Liver (tissue), 9 donors: Measurements from ENCODE around the gene DHX15. TPM values are rescaled to one million over a fixed set of nuclear protein-coding genes. Genes with fewer than 3 reads are reported as not detected.

Experiments
- DNase-seq: peaks from one replicate; pipeline ENCODE4 v3.0.0-alpha.2; 2017; ENCODE audit warnings: low spot score
- H3K27ac ChIP-seq, 2 donors: one replicate each; pipeline ENCODE4 v1.7.0; 2013; ENCODE audit warnings: inconsistent platforms in 2 of 2, low read length in 2 of 2, control low read depth in 1 of 2, low read depth in 1 of 2, mild to moderate bottlenecking in 1 of 2
- H3K27me3 ChIP-seq, 4 donors: one replicate each; pipeline versions ENCODE4 v1.6.1 to v1.7.0; 2013; ENCODE audit warnings: low read length in 3 of 4, inconsistent platforms in 1 of 4, mild to moderate bottlenecking in 1 of 4, moderate library complexity in 1 of 4; ENCODE audit not compliant: control insufficient read depth in 4 of 4, insufficient read depth in 4 of 4
- H3K36me3 ChIP-seq, 4 donors: one replicate each; pipeline versions ENCODE4 v1.6.1 to v1.7.0; 2013; ENCODE audit warnings: low read length in 3 of 4, mild to moderate bottlenecking in 3 of 4, low read depth in 1 of 4, moderate library complexity in 1 of 4; ENCODE audit not compliant: control insufficient read depth in 4 of 4, insufficient read depth in 3 of 4
- H3K4me1 ChIP-seq, 4 donors: one replicate each; pipeline versions ENCODE4 v1.6.1 to v1.7.0; 2013; ENCODE audit warnings: low read length in 3 of 4, mild to moderate bottlenecking in 3 of 4, moderate library complexity in 1 of 4; ENCODE audit not compliant: control insufficient read depth in 4 of 4, insufficient read depth in 4 of 4
- H3K4me3 ChIP-seq, 3 donors: one replicate each; pipeline versions ENCODE4 v1.6.1 to v1.7.0; 2013; ENCODE audit warnings: low read length in 3 of 3, control low read depth in 1 of 3, low read depth in 1 of 3, mild to moderate bottlenecking in 1 of 3
- H3K9ac ChIP-seq, 2 donors: one replicate each; pipeline ENCODE4 v1.7.0; 2013; ENCODE audit warnings: low read length in 2 of 2, mild to moderate bottlenecking in 2 of 2, moderate library complexity in 2 of 2, control low read depth in 1 of 2, low read depth in 1 of 2
- H3K9me3 ChIP-seq, 4 donors: one replicate each; pipeline versions ENCODE4 v1.6.1 to v1.7.0; 2013; ENCODE audit warnings: low read length in 3 of 4; ENCODE audit not compliant: control insufficient read depth in 4 of 4
- ATF3 ChIP-seq: IDR thresholded peaks from 2 replicates; pipeline ENCODE4 v1.6.1; 2016; ENCODE audit warnings: antibody characterized with exemption
- CTCF ChIP-seq: fragments of 150-350 bp; IDR thresholded peaks from 2 replicates; pipeline ENCODE4 v1.5.1; 2017; ENCODE audit warnings: improper control_type of control experiment, low read depth, low read length; ENCODE audit not compliant: missing input control
- EGR1 ChIP-seq, 2 donors: IDR thresholded peaks; 2 replicates each; pipeline ENCODE4 v1.6.1; 2016 to 2018; ENCODE audit warnings: antibody characterized with exemption in 2 of 2, low read depth in 2 of 2
- FOXA1 ChIP-seq: IDR thresholded peaks from 2 replicates; pipeline ENCODE4 v1.6.1; 2016; ENCODE audit warnings: antibody characterized with exemption
- FOXA2 ChIP-seq: IDR thresholded peaks from 2 replicates; pipeline ENCODE4 v1.6.1; 2016; ENCODE audit warnings: antibody characterized with exemption
- GABPA ChIP-seq, 2 donors: IDR thresholded peaks in 1 of 2; conservative IDR thresholded peaks in 1 of 2; 2 replicates each; pipeline ENCODE4 v1.6.1; 2016; ENCODE audit warnings: antibody characterized with exemption in 2 of 2, mild to moderate bottlenecking in 1 of 2, moderate library complexity in 1 of 2
- HNF4A ChIP-seq, 2 donors: conservative IDR thresholded peaks; 2 replicates each; pipeline ENCODE4 v1.6.1; 2016; ENCODE audit warnings: antibody characterized with exemption in 2 of 2, mild to moderate bottlenecking in 2 of 2
- HNF4G ChIP-seq: IDR thresholded peaks from 2 replicates; pipeline ENCODE4 v1.6.1; 2016; ENCODE audit warnings: antibody characterized with exemption
- JUND ChIP-seq, 2 donors: IDR thresholded peaks; 2 replicates each; pipeline ENCODE4 v1.6.1; 2016; ENCODE audit warnings: antibody characterized with exemption in 2 of 2
- MAX ChIP-seq: IDR thresholded peaks from 2 replicates; pipeline ENCODE4 v1.6.1; 2016; ENCODE audit warnings: antibody characterized with exemption
- NR2F2 ChIP-seq: IDR thresholded peaks from 2 replicates; pipeline ENCODE4 v1.6.1; 2016; ENCODE audit warnings: antibody characterized with exemption
- RAD21 ChIP-seq, 2 donors: IDR thresholded peaks; 2 replicates each; pipeline ENCODE4 v1.6.1; 2016; ENCODE audit warnings: antibody characterized with exemption in 2 of 2, mild to moderate bottlenecking in 2 of 2
- REST ChIP-seq: IDR thresholded peaks from 2 replicates; pipeline ENCODE4 v1.6.1; 2016; ENCODE audit warnings: antibody characterized with exemption, mild to moderate bottlenecking
- RXRA ChIP-seq, 2 donors: IDR thresholded peaks; 2 replicates each; pipeline ENCODE4 v1.6.1; 2017 to 2018; ENCODE audit warnings: antibody characterized with exemption in 2 of 2, mild to moderate bottlenecking in 1 of 2
- SP1 ChIP-seq: IDR thresholded peaks from 2 replicates; pipeline ENCODE4 v1.6.1; 2018; ENCODE audit warnings: antibody characterized with exemption, mild to moderate bottlenecking
- TAF1 ChIP-seq: conservative IDR thresholded peaks from 2 replicates; pipeline ENCODE4 v1.6.1; 2016; ENCODE audit warnings: antibody characterized with exemption, mild to moderate bottlenecking
- YY1 ChIP-seq: IDR thresholded peaks from 2 replicates; pipeline ENCODE4 v1.6.1; 2016; ENCODE audit warnings: antibody characterized with exemption, mild to moderate bottlenecking
- ZBTB33 ChIP-seq: IDR thresholded peaks from 2 replicates; pipeline ENCODE4 v1.6.1; 2016; ENCODE audit warnings: antibody characterized with exemption
- WGBS: extraction: QIAGEN DNeasy Blood & Tissue Kit; methylation state at CpG from one replicate; pipeline ENCODE4 v1.1.7; 2013; 5-methylcytosine and 5-hydroxymethylcytosine counted together
- polyA plus RNA-seq, 2 donors: library from polyadenylated mRNA; stranded (reverse) in 1 of 2; unstranded in 1 of 2; fragments of 200-250 nt in 1 of 2; fragments of >200 nt in 1 of 2; fragmentation: Nextera tagmentation in 1 of 2; extraction: Ambion mirVana in 1 of 2; gene quantifications; one replicate each; pipeline versions ENCODE4 v1.2.1 to v1.2.3, GENCODE V29; 2013 to 2015
- total RNA-seq, 2 donors: library from RNA; depleted of rRNA; stranded (reverse); fragments of >200 nt; gene quantifications; one replicate each; pipeline ENCODE4 v1.2.3, GENCODE V29; 2014
- donor health status: healthy.
- donor health status: healthy.
- donor health status: healthy.
- donor health status: healthy.
- donor health status: healthy.

DHX15 gene
- total and polyA plus RNA-seq, 4 donors, result 25.2 to 80.9 (median 51.5) TPM

- no peak for TF ChIP-seq ATF3
- TF ChIP-seq MAX, result no peak
- TF ChIP-seq YY1, result no peak
- no peak for TF ChIP-seq FOXA1
- TF ChIP-seq EGR1 (IDR thresholded peaks at IDR 0.05; ENCODE audit: low read depth in 2 of 2), result no peak
- TF ChIP-seq HNF4G, result no peak
- no peak for TF ChIP-seq CTCF
- no peak for TF ChIP-seq JUND (IDR thresholded peaks at IDR 0.05)
- TF ChIP-seq SP1, result no peak
- TF ChIP-seq TAF1, result no peak
- TF ChIP-seq FOXA2, result no peak
- no peak for TF ChIP-seq RXRA (IDR thresholded peaks at IDR 0.05)
- no peak for TF ChIP-seq HNF4A (conservative IDR thresholded peaks at IDR 0.05)
- no peak for TF ChIP-seq NR2F2
- TF ChIP-seq REST, result no peak
- no peak for TF ChIP-seq RAD21 (IDR thresholded peaks at IDR 0.05)
- TF ChIP-seq ZBTB33, result no peak
- TF ChIP-seq GABPA (IDR thresholded peaks at IDR 0.05 in 1 of 2, conservative IDR thresholded peaks at IDR 0.05 in 1 of 2), result no peak
- 87% methylated on average over 2 of the region's 2 CpGs for WGBS
- no peaks in the 10 kb centered on the region for H3K9me3 ChIP-seq
Observed at GRCh38 chr4:24632011-24632410, 47.7 kb upstream of the DHX15 start.

More at GRCh38 chr4:24632011-24632410, 47.7 kb upstream of the DHX15 start:
- DNase-seq, result no peak
- Histone ChIP-seq H3K4me3 (no peak overlapping the region), H3K9ac (no peak overlapping the region), H3K36me3 (no peaks in the 10 kb centered on the region), H3K27ac (no peak overlapping the region), H3K27me3 (no peaks in the 10 kb centered on the region), H3K4me1 (no peaks in the 10 kb centered on the region)
